ENCODE data around the gene WWOX. TPM values are rescaled to one million over a fixed set of nuclear protein-coding genes. Genes with fewer than 3 reads are reported as not detected.

The WWOX gene
- total and polyA plus RNA-seq, 2 donors (not counting 1 experiment from before 2014, with no cell fraction given) = 10.5 to 42.3 TPM

DNA sequence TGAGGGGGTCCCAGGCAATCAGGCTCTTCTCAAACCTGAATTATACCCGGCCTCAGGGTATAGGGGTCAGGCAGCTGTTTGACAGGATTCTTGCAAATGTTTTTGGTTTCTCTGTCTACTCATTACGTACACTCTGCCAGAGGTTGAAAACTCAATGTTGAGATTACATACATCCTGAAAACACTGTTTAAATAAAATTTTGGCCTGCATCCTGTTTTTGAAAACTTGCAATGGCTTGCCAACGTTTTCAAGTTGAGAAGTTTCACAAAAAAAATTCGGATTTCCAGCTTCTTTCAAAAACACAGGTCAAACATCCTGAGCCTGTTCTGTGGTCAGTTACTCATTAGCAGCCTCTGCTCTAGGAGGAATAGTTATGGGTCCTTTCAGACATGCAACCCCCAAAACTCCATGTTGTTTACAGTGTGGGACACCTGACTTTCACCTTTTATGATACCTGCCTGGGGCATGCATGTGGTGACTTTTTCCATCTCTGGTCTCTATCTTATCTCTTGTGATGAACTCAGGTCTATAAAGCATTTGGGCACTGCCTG, 577.8 kb downstream of the WWOX start:
- TF ChIP-seq, protein P1, sequence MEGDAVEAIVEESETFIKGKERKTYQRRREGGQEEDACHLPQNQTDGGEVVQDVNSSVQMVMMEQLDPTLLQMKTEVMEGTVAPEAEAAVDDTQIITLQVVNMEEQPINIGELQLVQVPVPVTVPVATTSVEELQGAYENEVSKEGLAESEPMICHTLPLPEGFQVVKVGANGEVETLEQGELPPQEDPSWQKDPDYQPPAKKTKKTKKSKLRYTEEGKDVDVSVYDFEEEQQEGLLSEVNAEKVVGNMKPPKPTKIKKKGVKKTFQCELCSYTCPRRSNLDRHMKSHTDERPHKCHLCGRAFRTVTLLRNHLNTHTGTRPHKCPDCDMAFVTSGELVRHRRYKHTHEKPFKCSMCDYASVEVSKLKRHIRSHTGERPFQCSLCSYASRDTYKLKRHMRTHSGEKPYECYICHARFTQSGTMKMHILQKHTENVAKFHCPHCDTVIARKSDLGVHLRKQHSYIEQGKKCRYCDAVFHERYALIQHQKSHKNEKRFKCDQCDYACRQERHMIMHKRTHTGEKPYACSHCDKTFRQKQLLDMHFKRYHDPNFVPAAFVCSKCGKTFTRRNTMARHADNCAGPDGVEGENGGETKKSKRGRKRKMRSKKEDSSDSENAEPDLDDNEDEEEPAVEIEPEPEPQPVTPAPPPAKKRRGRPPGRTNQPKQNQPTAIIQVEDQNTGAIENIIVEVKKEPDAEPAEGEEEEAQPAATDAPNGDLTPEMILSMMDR (IDR thresholded peaks at IDR 0.05) = no peak
- POLR2A ChIA-PET = no interaction called here

DNA sequence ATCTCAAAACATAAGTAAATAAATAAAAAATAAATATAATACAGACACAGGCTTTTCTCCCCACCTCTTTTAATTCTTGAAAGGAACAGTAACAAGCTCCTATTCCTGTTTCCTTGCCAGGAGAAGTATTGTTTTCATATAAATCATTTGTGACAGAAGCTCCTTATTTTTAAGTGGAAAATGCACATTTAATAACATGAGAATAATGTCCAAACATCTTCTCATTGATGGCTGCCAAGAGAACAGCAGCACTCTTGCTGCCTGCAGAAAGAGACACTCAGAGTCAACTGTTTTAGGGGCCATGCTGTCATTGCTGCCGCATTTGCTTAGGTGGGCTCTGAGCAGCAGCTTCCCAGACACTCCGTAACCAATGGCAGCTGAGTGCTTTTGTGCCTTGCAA, 580.1 kb downstream of the WWOX start:
- no peak overlapping the region for H3K4me3 Mint-ChIP-seq
- no peaks in the 10 kb centered on the region for H3K27me3 ChIP-seq (replicated peaks in 1 of 4; ENCODE audit: control extremely low read depth in 1 of 4, control insufficient read depth in 3 of 4, insufficient read depth in 4 of 4, low read length in 3 of 4)
- no peaks in the 10 kb centered on the region for H3K36me3 ChIP-seq (replicated peaks in 1 of 2; ENCODE audit: control extremely low read depth in 1 of 2, control insufficient read depth in 1 of 2, extremely low read depth in 1 of 2, insufficient read depth in 2 of 2, low read length in 1 of 2)
- H3K4me1 ChIP-seq (ENCODE audit: control insufficient read depth in 2 of 2, insufficient read depth in 2 of 2, low read length in 2 of 2) = no peaks in the 10 kb centered on the region
- no peak overlapping the region for H3K27ac Mint-ChIP-seq
- no peaks in the 10 kb centered on the region for H4K20me1 ChIP-seq (ENCODE audit: control insufficient read depth, insufficient read depth, low read length, poor library complexity, severe bottlenecking)
- TF ChIP-seq EZH2 (IDR thresholded peaks at IDR 0.05; ENCODE audit: borderline replicate concordance, insufficient read depth, low read depth, low read length, poor library complexity, severe bottlenecking) = no peak
- TF ChIP-seq, protein P1 (IDR thresholded peaks at IDR 0.05) = no peak
- no peaks in the 10 kb centered on the region for H3K79me2 ChIP-seq (ENCODE audit: control insufficient read depth, insufficient read depth, low read length)
- H3K9ac ChIP-seq (ENCODE audit: low read length) = no peak overlapping the region
- intact Hi-C loops (cut with micrococcal nuclease) = no loop called here
- H3K27ac ChIP-seq (ENCODE audit: low read length in 2 of 2) = no peak overlapping the region
- H3K9me3 ChIP-seq (ENCODE audit: control extremely low read depth in 1 of 3, control insufficient read depth in 2 of 3, insufficient read depth in 1 of 3, low read length in 2 of 3) = no peaks in the 10 kb centered on the region
- no peaks in the 10 kb centered on the region for H3K4me1 Mint-ChIP-seq
- H2AFZ ChIP-seq (ENCODE audit: insufficient read depth, low read depth, low read length, poor library complexity, severe bottlenecking) = no peak overlapping the region
- ATAC-seq (ENCODE audit: low read depth) (no peak), DNase-seq (no peak)
- H3K4me3 ChIP-seq (ENCODE audit: control extremely low read depth in 1 of 5, extremely low read depth in 1 of 5, insufficient read depth in 1 of 5, low read depth in 2 of 5, low read length in 4 of 5) = no peak overlapping the region
- no peak overlapping the region for H3K4me2 ChIP-seq (replicated peaks; ENCODE audit: low read depth, low read length, poor library complexity, severe bottlenecking)
- H3K9me3 Mint-ChIP-seq (ENCODE audit: insufficient read depth) = no peaks in the 10 kb centered on the region
- ChIA-PET CTCF (no interaction called here), POLR2A (no interaction called here)
- H3K27me3 Mint-ChIP-seq = no peaks in the 10 kb centered on the region
- 100% methylated on average over 2 of the region's 2 CpGs for WGBS (ENCODE audit: insufficient coverage)

More for the DNA sequence above, 577.8 kb downstream of the WWOX start:
- H3K4me3 Mint-ChIP-seq = no peak overlapping the region
- H3K9me3 Mint-ChIP-seq (ENCODE audit: insufficient read depth) = no peaks in the 10 kb centered on the region
- ATAC-seq (ENCODE audit: low read depth) = no peak
- Histone ChIP-seq H3K36me3 (replicated peaks in 1 of 2; ENCODE audit: control extremely low read depth in 1 of 2, control insufficient read depth in 1 of 2, extremely low read depth in 1 of 2, insufficient read depth in 2 of 2, low read length in 1 of 2) (no peaks in the 10 kb centered on the region), H2AFZ (ENCODE audit: insufficient read depth, low read depth, low read length, poor library complexity, severe bottlenecking) (no peak overlapping the region), H3K4me1 (ENCODE audit: control insufficient read depth in 2 of 2, insufficient read depth in 2 of 2, low read length in 2 of 2) (no peaks in the 10 kb centered on the region), H3K4me3 (ENCODE audit: control extremely low read depth in 1 of 5, extremely low read depth in 1 of 5, insufficient read depth in 1 of 5, low read depth in 2 of 5, low read length in 4 of 5) (no peak overlapping the region), H3K27me3 (replicated peaks in 1 of 4; ENCODE audit: control extremely low read depth in 1 of 4, control insufficient read depth in 3 of 4, insufficient read depth in 4 of 4, low read length in 3 of 4) (no peaks in the 10 kb centered on the region), H3K27ac (ENCODE audit: low read length in 2 of 2) (no peak overlapping the region), H3K9me3 (ENCODE audit: control extremely low read depth in 1 of 3, control insufficient read depth in 2 of 3, insufficient read depth in 1 of 3, low read length in 2 of 3) (no peaks in the 10 kb centered on the region), H3K79me2 (ENCODE audit: control insufficient read depth, insufficient read depth, low read length) (no peaks in the 10 kb centered on the region), H3K4me2 (replicated peaks; ENCODE audit: low read depth, low read length, poor library complexity, severe bottlenecking) (no peak overlapping the region), H4K20me1 (ENCODE audit: control insufficient read depth, insufficient read depth, low read length, poor library complexity, severe bottlenecking) (no peaks in the 10 kb centered on the region), H3K9ac (ENCODE audit: low read length) (no peak overlapping the region)
- H3K27ac Mint-ChIP-seq = no peak overlapping the region
- intact Hi-C loops (cut with micrococcal nuclease) = no loop called here
- H3K27me3 Mint-ChIP-seq = no peaks in the 10 kb centered on the region
- no peaks in the 10 kb centered on the region for H3K4me1 Mint-ChIP-seq
- no peak for DNase-seq
- WGBS (ENCODE audit: insufficient coverage) = 57% methylated on average over 1 of the region's 4 CpGs
- CTCF ChIA-PET = no interaction called here
